Neural cell (in vitro differentiated cells): Measurements from ENCODE around the gene ENOSF1. TPM values are rescaled to one million over a fixed set of nuclear protein-coding genes. Genes with fewer than 3 reads are reported as not detected.

Source experiments
- H2AFZ ChIP-seq: fragments of 200-600, 300-800 bp; sonication (generic), shearing (Covaris generic); 2 replicates; pipeline ENCODE4 v1.6.0; 2014; ENCODE audit warnings: low read depth, mild to moderate bottlenecking, antibody characterized with exemption, low read length, moderate library complexity
- H3F3A ChIP-seq: fragments of 200-600 bp; shearing (Covaris generic); 2 replicates; pipeline ENCODE4 v1.6.1; 2016; ENCODE audit warnings: mild to moderate bottlenecking, moderate library complexity, mixed read lengths, antibody characterized with exemption, low read length; ENCODE audit not compliant: insufficient read depth, poor library complexity, severe bottlenecking
- H3K27ac ChIP-seq: fragments of 200-600, 300-800 bp; sonication (generic), shearing (Covaris generic); 2 replicates; pipeline ENCODE4 v1.5.1; 2014; ENCODE audit warnings: mild to moderate bottlenecking, low read length, moderate library complexity
- H3K27me3 ChIP-seq: fragments of 300-800, 200-600 bp; sonication (generic), shearing (Covaris generic); 2 replicates; pipeline ENCODE4 v1.6.0; 2014; ENCODE audit warnings: mild to moderate bottlenecking, low read depth, low read length, moderate library complexity; ENCODE audit not compliant: insufficient read depth
- H3K36me3 ChIP-seq: fragments of 300-800, 200-600 bp; sonication (generic), shearing (Covaris generic); 2 replicates; pipeline ENCODE4 v1.5.1; 2014; ENCODE audit warnings: mild to moderate bottlenecking, antibody characterized with exemption, low read length, moderate library complexity; ENCODE audit not compliant: insufficient read depth
- H3K4me2 ChIP-seq: fragments of 300-800, 200-600 bp; sonication (generic), shearing (Covaris generic); 2 replicates; pipeline ENCODE4 v1.6.0; 2014; ENCODE audit warnings: mild to moderate bottlenecking, low read length
- H3K4me3 ChIP-seq: fragments of 300-800, 200-600 bp; sonication (generic), shearing (Covaris generic); 2 replicates; pipeline ENCODE4 v1.5.1; 2014; ENCODE audit warnings: mild to moderate bottlenecking, low read length, moderate library complexity
- H3K79me2 ChIP-seq: fragments of 200-600 bp; shearing (Covaris generic); replicated peaks from 2 replicates; pipeline ENCODE4 v1.6.0; 2014; ENCODE audit warnings: mild to moderate bottlenecking, low read length, moderate library complexity; ENCODE audit not compliant: insufficient read depth
- H3K9ac ChIP-seq: fragments of 300-800, 200-600 bp; sonication (generic), shearing (Covaris generic); 2 replicates; pipeline ENCODE4 v1.6.1; 2016; ENCODE audit warnings: mild to moderate bottlenecking, low read length, mixed read lengths
- H3K9me2 ChIP-seq: fragments of 200-600 bp; shearing (Covaris generic); 2 replicates; pipeline ENCODE4 v1.6.1; 2016; ENCODE audit warnings: mild to moderate bottlenecking, low read length, mixed read lengths; ENCODE audit not compliant: insufficient read depth
- H3K9me3 ChIP-seq: fragments of 200-600, 300-800 bp; sonication (generic), shearing (Covaris generic); 2 replicates; pipeline ENCODE4 v1.6.1; 2016; ENCODE audit warnings: mild to moderate bottlenecking, mixed run types, low read length, moderate library complexity, mixed read lengths
- H4K20me1 ChIP-seq: fragments of 200-600 bp; shearing (Covaris generic); 2 replicates; pipeline ENCODE4 v1.6.1; 2016; ENCODE audit warnings: mild to moderate bottlenecking, mixed run types; ENCODE audit not compliant: insufficient read depth
- CTCF ChIP-seq: fragments of 450-650 bp; IDR thresholded peaks from 2 replicates; pipeline ENCODE4 v1.5.1; 2014; ENCODE audit warnings: antibody characterized with exemption, mild to moderate bottlenecking, moderate library complexity; ENCODE audit not compliant: poor library complexity, severe bottlenecking
- EP300 ChIP-seq: fragments of 450-650 bp; conservative IDR thresholded peaks from 2 replicates; pipeline ENCODE4 v1.6.1; 2014; ENCODE audit warnings: antibody characterized with exemption, mild to moderate bottlenecking, moderate library complexity; ENCODE audit not compliant: poor library complexity, severe bottlenecking
- EZH2 ChIP-seq: fragments of 200-600, 300-800 bp; shearing (Covaris generic), sonication (generic); IDR thresholded peaks from 2 replicates; pipeline ENCODE4 v1.6.1; 2014; ENCODE audit warnings: antibody characterized with exemption, low read length, borderline replicate concordance, mild to moderate bottlenecking; ENCODE audit not compliant: insufficient read depth, poor library complexity, severe bottlenecking
- MXI1 ChIP-seq: fragments of 450-650 bp; conservative IDR thresholded peaks from 2 replicates; pipeline ENCODE4 v1.6.1; 2014; ENCODE audit warnings: antibody characterized with exemption, mild to moderate bottlenecking; ENCODE audit not compliant: poor library complexity, severe bottlenecking
- POLR2AphosphoS5 ChIP-seq: IDR thresholded peaks from 2 replicates; pipeline ENCODE4 v1.6.1; 2012
- RAD21 ChIP-seq: fragments of 450-650 bp; conservative IDR thresholded peaks from 2 replicates; pipeline ENCODE4 v1.6.1; 2014; ENCODE audit warnings: antibody characterized with exemption, mild to moderate bottlenecking, moderate library complexity
- REST ChIP-seq: IDR thresholded peaks from 2 replicates; pipeline ENCODE4 v1.6.1; 2012; ENCODE audit warnings: borderline replicate concordance
- SMC3 ChIP-seq: fragments of 450-650 bp; conservative IDR thresholded peaks from 2 replicates; pipeline ENCODE4 v1.6.1; 2014; ENCODE audit warnings: antibody characterized with exemption, mild to moderate bottlenecking, moderate library complexity; ENCODE audit not compliant: poor library complexity
- TAF1 ChIP-seq: IDR thresholded peaks from 2 replicates; pipeline ENCODE4 v1.6.1; 2012; ENCODE audit warnings: low read depth
- polyA plus RNA-seq: library from polyadenylated mRNA; depleted of rRNA; stranded (reverse); fragments of >200 nt; gene quantifications from 2 replicates; pipeline ENCODE4 v1.2.3, GENCODE V29; 2014

The ENOSF1 gene
- polyA plus RNA-seq, 1 donor from 2014 or later, result 9.0 TPM

GRCh38 chr18:744832-745597, 32.6 kb upstream of the ENOSF1 start:
- H3K9ac ChIP-seq, result no peak overlapping the region
- no peaks in the 10 kb centered on the region for H3F3A ChIP-seq
- no peak overlapping the region for H2AFZ ChIP-seq
- no peaks in the 10 kb centered on the region for H3K9me3 ChIP-seq
- no peak overlapping the region for H3K27ac ChIP-seq
- no peaks in the 10 kb centered on the region for H4K20me1 ChIP-seq
- H3K4me2 ChIP-seq, result no peak overlapping the region
- no peaks in the 10 kb centered on the region for H3K9me2 ChIP-seq
- H3K79me2 ChIP-seq, result no peaks in the 10 kb centered on the region
- no peaks in the 10 kb centered on the region for H3K36me3 ChIP-seq
- no peak overlapping the region for H3K4me3 ChIP-seq
- TF ChIP-seq POLR2AphosphoS5 (peak; percentile 100), EZH2 (no peak), MXI1 (no peak), EP300 (peak; percentile 95), CTCF (no peak), TAF1 (no peak)
- peaks cover 3% of the 10 kb centered on the region for H3K27me3 ChIP-seq

GRCh38 chr18:741931-742512, 29.6 kb upstream of the ENOSF1 start:
- no peak overlapping the region for H3K9ac ChIP-seq
- H3K36me3 ChIP-seq, result no peaks in the 10 kb centered on the region
- TF ChIP-seq CTCF (peak; percentile 81), EP300 (no peak), RAD21 (peak; percentile 80), TAF1 (no peak), SMC3 (peak; percentile 78), REST (no peak)

More at GRCh38 chr18:741931-742512, 29.6 kb upstream of the ENOSF1 start:
- Histone ChIP-seq H3K9me3 (no peaks in the 10 kb centered on the region), H3K79me2 (no peaks in the 10 kb centered on the region), H3K27me3 (peaks cover 3% of the 10 kb centered on the region), H3K4me2 (no peak overlapping the region), H3K27ac (no peak overlapping the region), H3K4me3 (no peak overlapping the region), H3F3A (no peaks in the 10 kb centered on the region), H3K9me2 (no peaks in the 10 kb centered on the region), H4K20me1 (no peaks in the 10 kb centered on the region), H2AFZ (no peak overlapping the region)
